Loucy (cell line): Measurements from ENCODE around the gene ZDHHC18.

Experiments used
- H2AFZ ChIP-seq: fragments of 200-600 bp; sonication (generic); 2 replicates; pipeline ENCODE4 v1.6.0; 2016; ENCODE audit warnings: antibody characterized with exemption, mild to moderate bottlenecking, low read length, moderate library complexity
- H3F3A ChIP-seq: fragments of 200-600 bp; 2 replicates; pipeline ENCODE4 v1.6.0; 2016; ENCODE audit warnings: antibody characterized with exemption, low read depth, mild to moderate bottlenecking
- H3K27me3 ChIP-seq: fragments of 200-600 bp; sonication (generic); 2 replicates; pipeline ENCODE4 v1.6.1; 2014; ENCODE audit warnings: low read length, mild to moderate bottlenecking; ENCODE audit not compliant: insufficient read depth, poor library complexity, severe bottlenecking
- H3K36me3 ChIP-seq: fragments of 200-600 bp; sonication (generic); 2 replicates; pipeline ENCODE4 v1.6.1; 2016; ENCODE audit warnings: low read length; ENCODE audit not compliant: insufficient read depth
- H3K4me1 ChIP-seq: fragments of 200-600 bp; sonication (generic); 2 replicates; pipeline ENCODE4 v1.5.1; 2014; ENCODE audit warnings: low read length, mild to moderate bottlenecking; ENCODE audit not compliant: insufficient read depth, poor library complexity, severe bottlenecking
- H3K4me2 ChIP-seq: fragments of 200-600 bp; sonication (generic); 2 replicates; pipeline ENCODE4 v1.6.0; 2014; ENCODE audit warnings: antibody characterized with exemption, low read length, low read depth, mild to moderate bottlenecking; ENCODE audit not compliant: poor library complexity, severe bottlenecking
- H3K4me3 ChIP-seq: fragments of 200-600 bp; sonication (generic); 2 replicates; pipeline ENCODE4 v1.5.1; 2014; ENCODE audit warnings: low read length, mild to moderate bottlenecking, mixed read lengths; ENCODE audit not compliant: poor library complexity, severe bottlenecking
- H3K79me2 ChIP-seq: fragments of 200-600 bp; sonication (generic); 2 replicates; pipeline ENCODE4 v1.6.1; 2014; ENCODE audit warnings: low read length; ENCODE audit not compliant: insufficient read depth
- H3K9ac ChIP-seq: fragments of 200-600 bp; sonication (generic); 2 replicates; pipeline ENCODE4 v1.6.0; 2014; ENCODE audit warnings: mild to moderate bottlenecking, low read depth, low read length, moderate library complexity; ENCODE audit not compliant: poor library complexity, severe bottlenecking
- H3K9me2 ChIP-seq: fragments of 200-600 bp; sonication (generic); replicated peaks from 2 replicates; pipeline ENCODE4 v1.6.1; 2016; ENCODE audit warnings: low read depth, low read length, mixed read lengths
- H3K9me3 ChIP-seq: fragments of 200-600 bp; sonication (generic); 2 replicates; pipeline ENCODE4 v1.6.1; 2014; ENCODE audit warnings: mild to moderate bottlenecking, antibody characterized with exemption, low read length, low read depth; ENCODE audit not compliant: insufficient read depth
- H4K20me1 ChIP-seq: fragments of 200-600 bp; sonication (generic); 2 replicates; pipeline ENCODE4 v1.6.0; 2014; ENCODE audit warnings: antibody characterized with exemption, low read length, mild to moderate bottlenecking; ENCODE audit not compliant: insufficient read depth, poor library complexity, severe bottlenecking
- CTCF ChIP-seq: fragments of 200-600 bp; sonication (generic); conservative IDR thresholded peaks from 2 replicates; pipeline ENCODE4 v1.5.1; 2014; ENCODE audit warnings: mild to moderate bottlenecking, antibody characterized with exemption, low read length
- EZH2phosphoT487 ChIP-seq: fragments of 200-600 bp; IDR thresholded peaks from 2 replicates; pipeline ENCODE4 v1.6.1; 2018; ENCODE audit warnings: antibody characterized with exemption, mild to moderate bottlenecking, moderate library complexity, borderline replicate concordance

Gene ZDHHC18

GRCh38 chr1:26788515-26788785 lies 38.0 kb upstream of the ZDHHC18 start:
- H3K9ac ChIP-seq, result peak overlapping the region; percentile 99
- H4K20me1 ChIP-seq, result peaks cover 4% of the 10 kb centered on the region
- peak overlapping the region; percentile 99 for H3K4me2 ChIP-seq
- peaks cover 34% of the 10 kb centered on the region for H3K79me2 ChIP-seq
- H3K9me3 ChIP-seq, result no peaks in the 10 kb centered on the region
- TF ChIP-seq EZH2phosphoT487, result no peak
- no peak for TF ChIP-seq CTCF
- peak overlapping the region; percentile 88; the same call in 1 of the 2 replicates for H2AFZ ChIP-seq
- H3K4me1 ChIP-seq, result peaks cover 74% of the 10 kb centered on the region
- H3K36me3 ChIP-seq, result no peaks in the 10 kb centered on the region
- H3F3A ChIP-seq, result peaks cover 14% of the 10 kb centered on the region
- H3K9me2 ChIP-seq, result no peaks in the 10 kb centered on the region
- no peaks in the 10 kb centered on the region for H3K27me3 ChIP-seq
- peak overlapping the region; percentile 81 for H3K4me3 ChIP-seq

DNA sequence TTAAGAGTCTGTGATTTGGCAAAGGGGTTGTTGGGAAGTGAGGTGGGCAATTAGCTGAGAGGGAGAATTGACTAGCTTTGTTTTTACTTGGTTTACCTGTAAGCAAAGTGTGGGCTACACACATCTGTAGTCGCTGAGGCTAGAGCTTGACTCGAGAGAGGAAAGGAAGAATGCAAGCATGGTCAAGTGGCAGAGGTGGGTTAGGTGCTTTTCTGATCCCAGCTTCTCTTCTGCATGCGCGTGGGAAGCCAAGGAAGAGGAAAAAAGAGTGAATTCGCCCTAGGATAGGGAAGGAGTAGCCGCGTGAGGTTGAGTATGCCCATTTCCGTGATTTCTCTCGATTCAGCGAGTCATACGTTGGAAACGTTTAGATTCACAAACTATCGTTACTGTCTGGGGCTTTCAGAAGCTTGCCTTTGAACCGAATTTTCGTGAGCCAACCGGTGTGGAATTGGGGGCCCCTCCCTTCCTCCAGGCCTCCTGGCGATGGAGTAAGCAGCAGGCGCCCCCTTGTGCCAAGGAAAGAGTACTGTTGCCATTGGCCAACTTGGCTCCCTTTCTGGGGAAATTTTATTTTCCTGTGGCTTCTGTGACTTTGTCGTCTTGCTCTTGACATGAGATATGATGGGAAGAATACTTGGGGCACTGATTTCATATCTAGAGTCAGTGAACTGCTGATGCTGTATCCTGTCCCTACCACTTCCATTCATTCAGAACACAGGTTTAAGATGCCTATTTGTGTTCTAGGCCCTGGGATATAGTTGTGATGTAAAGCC lies 37.5 kb upstream of the ZDHHC18 start:
- Histone ChIP-seq H4K20me1 (peaks cover 4% of the 10 kb centered on the region), H2AFZ (no peak overlapping the region), H3K9ac (peak overlapping the region; percentile 99), H3K4me3 (peak overlapping the region; percentile 81), H3K9me2 (no peaks in the 10 kb centered on the region), H3F3A (peaks cover 14% of the 10 kb centered on the region), H3K9me3 (no peaks in the 10 kb centered on the region), H3K36me3 (peaks cover 1% of the 10 kb centered on the region; the same call in 1 of the 2 replicates), H3K4me1 (peaks cover 69% of the 10 kb centered on the region), H3K79me2 (peaks cover 34% of the 10 kb centered on the region), H3K27me3 (no peaks in the 10 kb centered on the region), H3K4me2 (peak overlapping the region; percentile 99)
- TF ChIP-seq EZH2phosphoT487 (no peak), CTCF (peak; percentile 95)

GRCh38 chr1:26789612-26789865 lies 36.9 kb upstream of the ZDHHC18 start:
- Histone ChIP-seq H3K79me2 (peaks cover 34% of the 10 kb centered on the region), H3F3A (peaks cover 14% of the 10 kb centered on the region), H3K9me3 (no peaks in the 10 kb centered on the region), H3K4me2 (peak overlapping the region; percentile 99), H3K36me3 (peaks cover 6% of the 10 kb centered on the region; the same call in 1 of the 2 replicates), H3K9me2 (no peaks in the 10 kb centered on the region), H4K20me1 (peaks cover 4% of the 10 kb centered on the region), H3K4me3 (peak overlapping the region; percentile 81), H2AFZ (no peak overlapping the region), H3K9ac (peak overlapping the region; percentile 99), H3K27me3 (no peaks in the 10 kb centered on the region), H3K4me1 (peaks cover 64% of the 10 kb centered on the region)
- TF ChIP-seq CTCF (no peak), EZH2phosphoT487 (no peak)
